Omental fat pad (tissue), 4 donors: ENCODE measurements around the gene SNX32. TPM values are rescaled to one million over a fixed set of nuclear protein-coding genes. Genes with fewer than 3 reads are reported as not detected.

Experiments used
- ATAC-seq: fragments of 150-250 bp; one replicate; pipeline ENCODE4 v1.9.1; 2016; ENCODE audit warnings: mild to moderate bottlenecking, moderate library complexity; ENCODE audit not compliant: low FRiP score
- DNase-seq: peaks from one replicate; pipeline ENCODE4 v3.0.0-alpha.2; 2019; ENCODE audit warnings: low spot score
- total RNA-seq, 4 donors: library from RNA; depleted of rRNA; stranded (reverse); fragments of >200 nt; gene quantifications; one replicate each; pipeline ENCODE4 v1.1.0, GENCODE V29; 2016
- TF ChIP-seq, protein P1 (sequence below), 3 donors: fragments of 450-650 bp; IDR thresholded peaks; one replicate each; pipeline ENCODE4 v1.5.1; 2016 to 2017; ENCODE audit warnings: antibody characterized with exemption in 3 of 3, mild to moderate bottlenecking in 3 of 3, moderate library complexity in 2 of 3

The SNX32 gene
- total RNA-seq, 4 donors from 2014 or later, result 0.79 to 1.6 (median 1.1) TPM

DNA sequence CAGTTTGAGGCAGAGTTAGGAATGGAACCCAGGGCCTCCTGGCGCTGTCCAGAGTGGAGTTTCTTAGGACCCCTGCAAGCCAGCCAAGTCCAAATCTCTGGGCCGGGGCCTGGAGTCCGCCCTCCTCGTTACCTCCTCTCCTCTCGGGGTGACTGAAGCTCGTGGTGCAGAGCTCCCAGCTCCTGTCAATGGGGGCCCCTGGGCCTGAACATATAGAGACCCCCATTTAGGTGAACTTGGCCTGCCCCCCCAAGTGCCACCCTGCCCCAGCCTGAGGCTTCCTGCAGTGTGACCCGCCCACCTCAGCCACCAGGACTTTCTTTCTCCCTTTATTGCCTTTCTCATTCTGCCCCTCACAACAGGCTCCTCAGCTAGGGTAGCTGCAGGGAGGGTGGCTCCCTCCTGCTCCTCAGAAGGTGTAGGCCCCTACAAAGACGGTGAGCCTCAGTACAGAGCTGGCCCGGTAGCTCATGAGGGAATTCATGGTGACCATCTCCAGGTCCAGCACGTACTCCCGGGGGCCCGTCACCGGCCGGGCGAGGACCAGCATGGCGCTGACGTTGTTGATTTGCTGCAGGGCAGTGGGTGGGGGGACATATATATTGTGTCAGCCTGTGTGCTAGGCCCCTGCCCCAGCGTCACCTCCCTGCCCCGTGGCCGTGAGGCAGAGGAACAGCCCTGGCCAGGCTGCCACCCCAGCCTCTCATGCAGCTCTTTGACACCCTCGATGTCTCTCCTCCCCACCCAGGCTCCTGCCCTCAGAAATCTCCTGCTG, 32.9 kb downstream of the SNX32 start:
- TF ChIP-seq, protein P1, sequence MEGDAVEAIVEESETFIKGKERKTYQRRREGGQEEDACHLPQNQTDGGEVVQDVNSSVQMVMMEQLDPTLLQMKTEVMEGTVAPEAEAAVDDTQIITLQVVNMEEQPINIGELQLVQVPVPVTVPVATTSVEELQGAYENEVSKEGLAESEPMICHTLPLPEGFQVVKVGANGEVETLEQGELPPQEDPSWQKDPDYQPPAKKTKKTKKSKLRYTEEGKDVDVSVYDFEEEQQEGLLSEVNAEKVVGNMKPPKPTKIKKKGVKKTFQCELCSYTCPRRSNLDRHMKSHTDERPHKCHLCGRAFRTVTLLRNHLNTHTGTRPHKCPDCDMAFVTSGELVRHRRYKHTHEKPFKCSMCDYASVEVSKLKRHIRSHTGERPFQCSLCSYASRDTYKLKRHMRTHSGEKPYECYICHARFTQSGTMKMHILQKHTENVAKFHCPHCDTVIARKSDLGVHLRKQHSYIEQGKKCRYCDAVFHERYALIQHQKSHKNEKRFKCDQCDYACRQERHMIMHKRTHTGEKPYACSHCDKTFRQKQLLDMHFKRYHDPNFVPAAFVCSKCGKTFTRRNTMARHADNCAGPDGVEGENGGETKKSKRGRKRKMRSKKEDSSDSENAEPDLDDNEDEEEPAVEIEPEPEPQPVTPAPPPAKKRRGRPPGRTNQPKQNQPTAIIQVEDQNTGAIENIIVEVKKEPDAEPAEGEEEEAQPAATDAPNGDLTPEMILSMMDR (IDR thresholded peaks at IDR 0.05), result no peak
- no peak for DNase-seq
- no peak for ATAC-seq

DNA sequence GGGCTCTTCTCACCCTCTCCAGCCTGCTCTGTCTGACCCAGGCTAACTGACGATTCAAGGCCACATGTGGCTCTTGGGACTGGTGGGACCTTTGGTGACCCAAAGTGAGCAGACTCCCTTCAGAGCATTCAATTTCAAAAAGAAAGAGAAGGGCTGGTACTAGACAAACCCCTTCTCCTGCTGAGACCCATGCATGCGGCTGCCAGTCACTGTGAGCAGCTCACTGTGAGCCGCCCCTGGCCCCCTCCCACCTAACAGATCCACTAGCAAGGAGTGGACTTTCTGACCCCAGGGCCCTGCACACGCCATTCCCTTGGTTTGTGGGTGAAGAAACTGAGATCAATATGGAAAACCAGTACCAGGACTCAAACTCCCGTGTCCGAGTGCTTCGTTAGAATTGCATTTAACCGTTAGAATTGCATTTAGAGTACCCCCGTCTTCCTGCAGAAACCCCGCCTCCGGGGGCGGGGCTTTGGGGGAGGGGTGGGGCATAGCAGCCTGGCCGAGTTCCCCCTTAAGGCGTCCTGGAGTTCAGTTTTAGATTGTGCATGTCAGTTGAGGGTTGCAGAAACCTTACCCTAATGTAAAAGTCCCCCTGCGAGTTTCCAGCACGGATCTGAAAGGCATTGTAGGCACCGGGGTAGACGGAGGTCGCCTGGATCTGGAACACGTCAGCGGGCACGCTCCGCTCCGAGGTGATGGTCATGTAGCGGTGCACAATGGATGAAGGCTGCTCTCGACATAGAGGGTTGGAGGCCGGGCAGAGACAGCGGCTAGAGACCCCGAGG, 33.7 kb downstream of the SNX32 start:
- TF ChIP-seq, protein P1 (IDR thresholded peaks at IDR 0.05), result no peak
- no peak for ATAC-seq
- no peak for DNase-seq

DNA sequence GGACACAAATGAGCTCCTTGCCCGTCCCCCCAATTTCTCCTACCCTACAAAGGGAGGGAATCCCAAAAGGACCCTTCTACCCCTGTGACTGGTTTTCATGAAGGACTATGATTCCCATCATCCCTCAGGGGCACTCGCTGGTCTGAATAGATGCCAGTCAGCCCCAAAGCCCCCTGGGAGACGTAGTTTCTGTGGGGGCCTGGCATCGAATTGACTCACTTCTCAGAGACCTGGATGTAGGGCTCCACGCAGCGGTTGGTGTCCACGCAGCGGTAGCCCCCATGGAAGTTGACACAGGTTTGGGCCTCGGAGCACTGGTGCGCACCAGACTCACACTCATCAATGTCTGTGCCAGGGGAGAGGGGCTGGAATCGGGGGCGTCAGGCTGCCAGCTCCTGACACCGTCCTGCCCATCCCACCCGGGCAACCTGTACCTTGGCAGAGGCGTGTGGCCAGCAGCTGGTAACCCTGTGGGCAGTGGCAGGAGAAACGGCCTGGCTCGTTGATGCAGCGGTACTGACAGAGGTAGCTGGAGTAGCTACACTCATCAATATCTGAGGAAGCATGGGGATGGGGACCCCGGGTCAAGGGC, 34.4 kb downstream of the SNX32 start:
- TF ChIP-seq, protein P1 (IDR thresholded peaks at IDR 0.05), result no peak
- no peak for DNase-seq
- ATAC-seq, result no peak

DNA sequence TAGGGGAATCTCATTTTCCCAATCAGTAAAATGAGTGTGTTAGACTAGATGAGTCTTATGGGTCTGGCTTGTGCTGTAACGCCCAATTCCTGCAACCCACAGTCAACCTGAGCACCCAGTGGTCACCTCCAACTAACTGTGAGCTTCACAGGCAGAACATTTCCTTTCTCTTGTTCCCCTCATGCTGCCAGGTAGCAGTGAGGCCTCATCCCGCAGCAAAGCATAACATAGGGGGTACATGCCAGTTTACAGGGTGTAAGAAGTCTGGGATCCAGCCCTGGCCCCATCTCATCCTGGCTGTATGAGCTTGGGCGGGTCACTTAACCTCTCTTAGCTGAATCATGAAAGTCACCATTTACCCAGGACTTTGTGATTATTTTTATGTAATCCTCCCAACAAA, 35.1 kb downstream of the SNX32 start:
- DNase-seq (no peak), ATAC-seq (no peak)
- TF ChIP-seq, protein P1 (IDR thresholded peaks at IDR 0.05), result no peak

DNA sequence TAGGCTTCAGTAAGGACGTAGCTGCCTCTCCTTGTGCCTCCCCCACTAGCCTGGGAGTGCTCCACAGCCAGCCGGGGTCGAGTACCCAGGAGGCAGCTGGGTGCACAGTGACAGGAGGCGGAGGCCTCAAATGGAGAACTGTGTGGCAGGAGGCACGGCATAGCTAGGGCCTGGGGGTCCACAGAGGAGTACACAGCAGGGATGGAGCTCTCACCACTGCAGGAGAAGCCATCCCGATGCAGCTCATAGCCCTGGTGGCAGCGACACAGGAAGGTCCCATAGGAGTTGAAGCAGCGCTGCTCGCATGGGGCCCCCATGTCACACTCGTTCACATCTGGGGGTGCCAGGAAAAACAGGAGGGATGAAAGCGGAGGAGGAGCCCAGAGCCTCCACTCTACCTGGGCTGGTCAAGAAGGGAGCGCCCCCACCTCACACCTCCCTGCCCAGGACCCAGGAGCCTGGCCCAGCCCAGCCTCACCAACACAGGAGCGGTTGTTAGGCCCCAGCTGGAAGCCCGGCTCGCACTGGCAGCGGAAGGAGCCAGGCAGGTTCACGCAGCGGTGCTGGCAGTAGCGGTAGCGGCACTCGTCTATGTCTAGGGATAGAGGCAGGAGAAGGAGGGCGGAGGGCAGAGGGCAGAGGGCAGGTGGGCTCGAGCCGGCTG, 36.0 kb downstream of the SNX32 start:
- TF ChIP-seq, protein P1 (IDR thresholded peaks at IDR 0.05), result no peak
- ATAC-seq (no peak), DNase-seq (no peak)

DNA sequence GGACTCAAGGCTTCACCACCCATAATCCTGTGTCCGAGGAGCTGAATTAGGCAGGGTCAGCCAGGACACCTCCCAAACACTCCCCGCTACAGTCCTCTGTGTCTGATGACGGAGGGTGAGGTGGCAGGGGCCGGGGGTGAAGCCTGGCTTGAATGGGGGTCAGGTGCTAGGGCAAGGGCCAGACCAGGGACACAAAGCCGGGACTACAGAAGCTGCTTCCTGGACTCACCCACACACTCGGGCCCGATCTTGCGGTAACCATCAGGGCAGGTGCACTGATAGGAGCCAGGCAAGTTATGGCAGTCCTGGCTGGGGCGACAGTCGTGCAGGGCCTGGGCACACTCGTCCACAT, 36.5 kb downstream of the SNX32 start:
- DNase-seq, result no peak
- TF ChIP-seq, protein P1 (IDR thresholded peaks at IDR 0.05), result no peak
- ATAC-seq, result no peak
